IMR-90 (cell line): ENCODE results near the gene NXPH4. TPM values are rescaled to one million over a fixed set of nuclear protein-coding genes. Genes with fewer than 3 reads are reported as not detected.

Experiments used
- ATAC-seq: fragments of 200-7000 bp; cut with Tn5 transposase; 2 replicates; pipeline ENCODE4 v1.9.1; 2020; ENCODE audit warnings: low read depth, mild to moderate bottlenecking, moderate library complexity
- BruUV-seq: library from RNA; stranded (reverse); fragments of 400-500 nt; replicated peaks from 2 replicates; lab custom pipeline; 2021; lab: Mats Ljungman, UMichigan
- CTCF ChIA-PET: fragments of 300-600 bp; formaldehyde crosslinking; extraction: SDS; loops from one replicate; lab custom pipeline; 2021; ENCODE audit warnings: antibody characterized with exemption; lab: Yijun Ruan, JAX
- POLR2A ChIA-PET: fragments of 300-600 bp; sonication (Branson Sonifier 250); formaldehyde crosslinking; loops from one replicate; lab custom pipeline; 2022; ENCODE audit warnings: antibody characterized with exemption; ENCODE audit not compliant: unreplicated experiment; lab: Charles Lee
- DNase-seq: peaks from one replicate; pipeline ENCODE4 v3.0.0; 2013
- H2AFZ ChIP-seq: replicated peaks from 2 replicates; pipeline ENCODE3; 2013; ENCODE audit warnings: low read length, mild to moderate bottlenecking; ENCODE audit not compliant: poor library complexity
- H2AK5ac ChIP-seq: 2 replicates; pipeline ENCODE4 v1.6.1; 2013; ENCODE audit warnings: low read depth, low read length, inconsistent platforms
- H2AK9ac ChIP-seq: replicated peaks from 2 replicates; pipeline ENCODE3; 2013; ENCODE audit warnings: mild to moderate bottlenecking, low read depth, low read length, moderate library complexity; ENCODE audit not compliant: poor library complexity
- H2BK120ac ChIP-seq: 2 replicates; pipeline ENCODE4 v1.6.1; 2013; ENCODE audit warnings: low read depth, low read length, inconsistent platforms
- H2BK15ac ChIP-seq: 3 replicates; pipeline ENCODE4 v1.6.1; 2013; ENCODE audit warnings: low read depth, low read length, inconsistent platforms
- H2BK20ac ChIP-seq: 2 replicates; pipeline ENCODE4 v1.6.1; 2013; ENCODE audit warnings: low read depth, mild to moderate bottlenecking, inconsistent platforms, low read length, moderate library complexity
- H2BK5ac ChIP-seq: 2 replicates; pipeline ENCODE4 v1.6.1; 2013; ENCODE audit warnings: mild to moderate bottlenecking, low read depth, low read length, inconsistent platforms; ENCODE audit not compliant: poor library complexity, severe bottlenecking
- H3K14ac ChIP-seq: replicated peaks from 2 replicates; pipeline ENCODE4 v1.6.1; 2013; ENCODE audit warnings: low read depth, low read length, inconsistent platforms
- H3K18ac ChIP-seq: 2 replicates; pipeline ENCODE4 v1.6.1; 2013; ENCODE audit warnings: low read depth, low read length, control low read depth
- H3K23ac ChIP-seq: 2 replicates; pipeline ENCODE4 v1.6.1; 2013; ENCODE audit warnings: low read depth, low read length, inconsistent platforms
- H3K27ac ChIP-seq: 2 replicates; pipeline ENCODE4 v1.5.1; 2013; ENCODE audit warnings: mild to moderate bottlenecking, control low read depth, low read length; ENCODE audit not compliant: insufficient read depth
- H3K27me3 ChIP-seq: 2 replicates; pipeline ENCODE4 v1.6.1; 2013; ENCODE audit warnings: low read length; ENCODE audit not compliant: control insufficient read depth, insufficient read depth
- H3K36me3 ChIP-seq: 2 replicates; pipeline ENCODE4 v1.6.1; 2013; ENCODE audit warnings: low read length, mixed read lengths; ENCODE audit not compliant: control insufficient read depth, insufficient read depth
- H3K4ac ChIP-seq: 2 replicates; pipeline ENCODE4 v1.6.1; 2013; ENCODE audit warnings: low read depth, low read length, inconsistent platforms
- H3K4me1 ChIP-seq: 2 replicates; pipeline ENCODE4 v1.6.1; 2013; ENCODE audit warnings: low read length, mixed read lengths; ENCODE audit not compliant: control insufficient read depth, insufficient read depth
- H3K4me2 ChIP-seq: 2 replicates; pipeline ENCODE4 v1.6.1; 2013; ENCODE audit warnings: low read depth, mild to moderate bottlenecking, control low read depth, low read length, moderate library complexity
- H3K4me3 ChIP-seq: 2 replicates; pipeline ENCODE4 v1.5.1; 2013; ENCODE audit warnings: low read depth, mild to moderate bottlenecking, control low read depth, low read length, moderate library complexity; ENCODE audit not compliant: insufficient read depth
- H3K56ac ChIP-seq: 2 replicates; pipeline ENCODE4 v1.6.1; 2013; ENCODE audit warnings: low read length, inconsistent platforms; ENCODE audit not compliant: insufficient read depth; ENCODE audit errors: extremely low read depth
- H3K79me1 ChIP-seq, 2 experiments: 2 replicates each; pipeline ENCODE4 v1.6.1; 2013; ENCODE audit warnings: low read length in 2 of 2, inconsistent platforms in 1 of 2, low read depth in 1 of 2
- H3K9ac ChIP-seq: 2 replicates; pipeline ENCODE4 v1.6.1; 2013; ENCODE audit warnings: low read depth, low read length, control low read depth
- H3K9me1 ChIP-seq: 2 replicates; pipeline ENCODE4 v1.6.1; 2013; ENCODE audit warnings: low read length, inconsistent platforms; ENCODE audit not compliant: insufficient read depth
- H3K9me3 ChIP-seq: 2 replicates; pipeline ENCODE4 v1.6.1; 2013; ENCODE audit warnings: low read length; ENCODE audit not compliant: control insufficient read depth, insufficient read depth
- H4K20me1 ChIP-seq: 2 replicates; pipeline ENCODE4 v1.6.1; 2013; ENCODE audit warnings: low read length, inconsistent platforms; ENCODE audit not compliant: insufficient read depth
- H4K5ac ChIP-seq: 2 replicates; pipeline ENCODE4 v1.6.1; 2013; ENCODE audit warnings: mild to moderate bottlenecking, low read depth, low read length, control low read depth
- H4K8ac ChIP-seq, 2 experiments: 2 replicates each; pipeline ENCODE4 v1.6.1; 2013; ENCODE audit warnings: low read depth in 2 of 2, low read length in 2 of 2, control low read depth in 1 of 2, inconsistent platforms in 1 of 2
- H4K91ac ChIP-seq: 2 replicates; pipeline ENCODE4 v1.6.1; 2013; ENCODE audit warnings: low read depth, low read length, inconsistent platforms; ENCODE audit not compliant: insufficient read depth
- BHLHE40 ChIP-seq: fragments of 150-350 bp; IDR thresholded peaks from 2 replicates; pipeline ENCODE4 v1.6.1; 2016; ENCODE audit warnings: mild to moderate bottlenecking, low read depth, low read length
- CEBPB ChIP-seq: IDR thresholded peaks from 2 replicates; pipeline ENCODE4 v1.6.1; 2012; ENCODE audit warnings: low read depth, low read length, improper control_type of control experiment
- CHD1 ChIP-seq: IDR thresholded peaks from 2 replicates; pipeline ENCODE4 v1.6.1; 2012; ENCODE audit warnings: low read depth, low read length, improper control_type of control experiment
- ELK1 ChIP-seq: fragments of 150-350 bp; IDR thresholded peaks from 2 replicates; pipeline ENCODE4 v1.6.1; 2016; ENCODE audit warnings: low read depth, mild to moderate bottlenecking, low read length, moderate library complexity, borderline replicate concordance
- FOS ChIP-seq: fragments of 150-350 bp; IDR thresholded peaks from 2 replicates; pipeline ENCODE4 v1.6.1; 2016; ENCODE audit warnings: low read depth, low read length
- MAFK ChIP-seq: IDR thresholded peaks from 2 replicates; pipeline ENCODE4 v1.6.1; 2012; ENCODE audit warnings: low read depth, low read length, improper control_type of control experiment
- MAZ ChIP-seq: IDR thresholded peaks from 2 replicates; pipeline ENCODE4 v1.6.1; 2012; ENCODE audit warnings: low read depth, mild to moderate bottlenecking, low read length, improper control_type of control experiment, moderate library complexity, borderline replicate concordance
- MXI1 ChIP-seq: IDR thresholded peaks from 2 replicates; pipeline ENCODE4 v1.6.1; 2012; ENCODE audit warnings: low read depth, mild to moderate bottlenecking, low read length, moderate library complexity, borderline replicate concordance
- POLR2A ChIP-seq: IDR thresholded peaks from 2 replicates; pipeline ENCODE4 v1.6.1; 2012; ENCODE audit warnings: mild to moderate bottlenecking, low read depth, low read length
- RAD21 ChIP-seq: IDR thresholded peaks from 2 replicates; pipeline ENCODE4 v1.6.1; 2012; ENCODE audit warnings: low read length, improper control_type of control experiment
- RCOR1 ChIP-seq: IDR thresholded peaks from 2 replicates; pipeline ENCODE4 v1.6.1; 2012; ENCODE audit warnings: mild to moderate bottlenecking, low read length, improper control_type of control experiment; ENCODE audit not compliant: insufficient replicate concordance
- RFX5 ChIP-seq: IDR thresholded peaks from 2 replicates; pipeline ENCODE4 v1.8.0; 2012; ENCODE audit warnings: low read depth, mild to moderate bottlenecking, low read length, moderate library complexity
- SMC3 ChIP-seq: fragments of 150-350 bp; IDR thresholded peaks from 2 replicates; pipeline ENCODE4 v1.6.1; 2016; ENCODE audit warnings: low read depth, mild to moderate bottlenecking, antibody characterized with exemption, low read length, moderate library complexity
- USF2 ChIP-seq: fragments of 150-350 bp; IDR thresholded peaks from 2 replicates; pipeline ENCODE4 v1.6.1; 2017; ENCODE audit warnings: mild to moderate bottlenecking, antibody characterized with exemption, low read length, low read depth
- WGBS, 2 experiments: methylation state at CpG; one replicate each; pipeline versions ENCODE4 v1.1.5 to v1.1.7; 2013; ENCODE audit warnings: missing lambda C conversion rate in 2 of 2; ENCODE audit not compliant: insufficient read length in 1 of 2; ENCODE audit errors: extremely low coverage in 2 of 2; 5-methylcytosine and 5-hydroxymethylcytosine counted together
- dilution Hi-C: fragments of 300-500 bp; cut with HindIII; formaldehyde crosslinking; loops from one replicate; pipeline ENCODE4 v1.14.3; 2018; ENCODE audit warnings: low sequenced_read_pairs; ENCODE audit not compliant: unreplicated experiment
- in situ Hi-C: fragments of 300-500 bp; cut with MboI; formaldehyde crosslinking; loops from 3 replicates; pipeline ENCODE4 v1.14.3; 2019; ENCODE audit warnings: low sequenced_read_pairs, inconsistent platforms, mixed read lengths
- intact Hi-C: fragments of 100-400 bp; cut with micrococcal nuclease; formaldehyde crosslinking; loops from 2 replicates; pipeline ENCODE4 v1.10.0; 2022
- polyA plus RNA-seq, 3 experiments: library from polyadenylated mRNA; depleted of rRNA; stranded (reverse); fragments of >200 nt; gene quantifications; 2 replicates each; pipeline ENCODE4 v1.2.3, GENCODE V29; 2012; ENCODE audit warnings: low replicate concordance in 1 of 3
- total RNA-seq: library from RNA; depleted of rRNA; stranded (reverse); fragments of >200 nt; gene quantifications from 2 replicates; pipeline ENCODE4 v1.2.3, GENCODE V29; 2012

Gene NXPH4
- total and polyA plus RNA-seq, 2 of the 4 experiments (the other 2 are of a cell fraction), result 0.36 to 3.8 TPM

- peak overlapping the region; percentile 1 for H2AK9ac ChIP-seq
- ATAC-seq, result no peak
- no peak overlapping the region for H2AFZ ChIP-seq
- ChIA-PET CTCF (no interaction called here), POLR2A (no interaction called here)
- no peak overlapping the region for H3K27ac ChIP-seq
- H3K4me2 ChIP-seq, result no peak overlapping the region
- peaks cover 12 to 26% of the 10 kb centered on the region in 2 experiments for H3K79me1 ChIP-seq
- TF ChIP-seq MAZ, result no peak
- TF ChIP-seq MXI1, result no peak
- TF ChIP-seq POLR2A, result no peak
- TF ChIP-seq FOS, result no peak
- no peak for TF ChIP-seq RFX5
- TF ChIP-seq RAD21, result no peak
- TF ChIP-seq CEBPB, result no peak
- TF ChIP-seq BHLHE40, result no peak
- TF ChIP-seq RCOR1, result no peak
- TF ChIP-seq MAFK, result no peak
- TF ChIP-seq CHD1, result no peak
- no peak for TF ChIP-seq SMC3
- TF ChIP-seq USF2, result no peak
- TF ChIP-seq ELK1, result no peak
- no peaks in the 10 kb centered on the region for H3K9me3 ChIP-seq
- H3K36me3 ChIP-seq, result peaks cover 100% of the 10 kb centered on the region
- no peak overlapping the region for H4K91ac ChIP-seq
- no TSS peak for BruUV-seq
- in situ Hi-C loops (no loop called here), dilution Hi-C loops (no loop called here), intact Hi-C loops (no loop called here)
- no peak overlapping the region for H2BK20ac ChIP-seq
- no peak overlapping the region for H2AK5ac ChIP-seq
- H3K27me3 ChIP-seq, result no peaks in the 10 kb centered on the region
- H3K23ac ChIP-seq, result no peak overlapping the region
- no peak overlapping the region for H4K5ac ChIP-seq
- WGBS, 2 experiments, result 94% methylated on average over 15 of the region's 19 CpGs; no CpG with 5 or more reads in 1 of the 2 experiments
- no peaks in the 10 kb centered on the region for H3K4me1 ChIP-seq
- no peak overlapping the region for H2BK15ac ChIP-seq
- H3K14ac ChIP-seq, result no peak overlapping the region
- no peak overlapping the region for H4K8ac ChIP-seq
- no peak overlapping the region for H3K9ac ChIP-seq
- H3K56ac ChIP-seq, result no peak overlapping the region
- no peak overlapping the region for H2BK120ac ChIP-seq
- no peak for DNase-seq
- no peak overlapping the region for H3K4me3 ChIP-seq
- H3K4ac ChIP-seq, result no peak overlapping the region
- H2BK5ac ChIP-seq, result no peak overlapping the region
- H3K18ac ChIP-seq, result no peak overlapping the region
- H3K9me1 ChIP-seq, result peaks cover 7% of the 10 kb centered on the region; the same call in 1 of the 2 replicates
- H4K20me1 ChIP-seq, result peaks cover 22% of the 10 kb centered on the region
Observed at GRCh38 chr12:57193706-57194245, 22.8 kb upstream of the NXPH4 start.
